ENCODE data around the gene IER5L.
"Not testable (repeated sequence)": the region's sequence is repeated elsewhere in the genome, so short reads cannot be mapped to it uniquely, and the experiment has no call there.

IER5L gene

GRCh38 chr9:129138144-129138462 lies 40.0 kb downstream of the IER5L start:
- no peak for DNase-seq

DNA sequence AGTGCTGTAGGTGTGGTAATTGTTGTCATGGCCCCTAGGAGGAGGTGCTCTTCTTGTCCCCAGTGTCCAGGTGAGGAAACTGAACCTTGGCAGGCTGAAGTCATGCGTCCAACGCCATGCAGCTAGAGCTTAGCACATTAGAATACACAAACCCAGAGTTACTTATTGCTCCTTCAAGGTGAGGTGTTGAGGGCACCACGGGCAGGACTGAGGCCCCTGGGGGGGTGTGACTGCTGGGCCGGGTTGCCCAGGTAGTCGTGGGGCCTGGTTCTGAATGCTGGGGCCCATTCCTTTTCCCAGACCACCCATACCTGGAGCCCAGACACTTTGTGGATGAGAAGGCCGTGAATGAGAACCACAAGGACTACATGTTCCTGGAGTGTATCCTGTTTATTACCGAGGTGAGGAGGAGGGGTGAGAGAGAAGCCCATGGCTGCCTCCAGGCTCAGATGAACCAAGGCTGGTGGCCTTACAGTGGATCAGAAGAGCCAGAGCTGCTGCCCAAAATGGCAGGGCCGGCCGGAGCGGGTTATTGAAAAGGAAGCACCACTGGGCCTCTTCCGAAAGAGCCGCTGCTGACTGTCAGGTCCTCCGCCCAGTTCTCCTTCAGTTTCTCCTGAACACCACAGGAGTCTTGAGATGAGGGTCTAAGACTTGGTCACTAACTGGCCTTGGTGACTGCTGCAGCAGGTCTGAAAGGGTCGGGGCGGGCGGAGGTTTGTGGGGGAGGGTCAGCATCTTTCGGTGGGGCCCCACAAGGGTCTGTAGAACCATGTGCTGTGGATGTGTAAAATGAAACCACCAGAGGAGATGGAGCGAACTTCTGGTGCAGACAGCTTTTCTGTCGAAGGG lies 40.5 kb downstream of the IER5L start:
- DNase-seq = no peak

DNA sequence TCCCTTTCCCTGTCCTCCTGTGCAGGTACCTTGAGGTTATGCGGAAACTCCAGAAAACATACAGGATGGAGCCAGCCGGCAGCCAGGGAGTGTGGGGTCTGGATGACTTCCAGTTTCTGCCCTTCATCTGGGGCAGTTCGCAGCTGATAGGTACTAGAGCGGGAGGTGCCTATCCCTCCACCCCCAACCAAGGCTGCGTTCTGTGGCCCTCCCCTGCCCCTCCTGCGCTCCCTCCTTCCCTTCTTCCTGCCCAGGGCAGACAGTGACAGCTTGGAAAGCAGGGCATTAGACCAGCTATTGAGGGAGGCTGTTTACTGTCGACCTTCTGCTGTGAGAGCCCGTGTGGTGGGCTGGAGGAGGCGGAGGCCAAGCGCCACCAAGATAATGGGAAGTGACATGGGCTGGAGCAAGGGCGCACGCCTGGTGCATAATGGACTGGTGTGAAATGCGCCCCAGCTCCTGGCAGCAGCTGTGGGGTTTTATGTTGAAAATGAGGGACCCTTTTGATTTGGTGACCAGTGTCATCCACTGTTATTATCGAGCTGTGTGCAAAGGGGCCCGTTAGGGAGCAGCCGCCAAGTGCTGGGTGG lies 41.5 kb downstream of the IER5L start:
- no peak for DNase-seq

DNA sequence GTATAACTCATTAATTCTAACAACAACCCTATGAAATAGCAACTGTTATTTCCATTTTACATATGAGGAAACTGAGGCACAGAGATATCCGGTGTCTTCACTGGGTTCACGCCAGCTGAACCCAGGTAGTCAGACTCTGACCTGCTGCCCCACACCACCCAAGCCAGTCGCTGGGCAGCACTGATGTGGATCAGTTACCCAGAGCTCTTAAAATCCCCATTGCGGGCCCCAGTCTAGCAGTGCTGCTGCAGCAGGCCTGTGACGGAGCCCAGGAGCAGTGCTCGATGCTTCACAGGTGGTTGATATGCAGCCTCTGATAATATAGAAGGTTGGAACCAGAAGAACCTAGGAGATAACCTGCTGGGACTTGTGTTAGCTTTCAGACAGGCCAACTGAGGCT lies 42.6 kb downstream of the IER5L start:
- DNase-seq = no peak

DNA sequence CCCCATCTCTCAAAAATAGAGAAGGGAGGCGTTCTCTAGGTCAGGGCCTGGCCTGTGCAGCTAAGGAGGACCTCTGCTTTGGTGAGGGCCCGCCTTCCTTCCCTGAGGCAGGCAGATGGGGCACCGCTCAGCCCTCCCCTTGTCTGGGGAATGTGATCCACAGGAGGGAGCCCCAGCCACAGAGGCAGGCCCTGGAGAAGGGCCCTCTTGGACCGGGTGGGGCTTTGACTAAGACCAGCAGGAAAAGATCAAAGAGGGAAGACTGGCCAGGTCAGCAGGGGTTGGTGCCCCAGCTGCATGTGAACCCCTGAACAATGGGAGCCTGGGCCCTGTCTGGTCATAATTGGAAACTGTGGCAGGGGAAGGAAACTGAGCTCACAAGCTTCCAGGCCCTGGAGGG lies 45.0 kb downstream of the IER5L start:
- no peak for DNase-seq

DNA sequence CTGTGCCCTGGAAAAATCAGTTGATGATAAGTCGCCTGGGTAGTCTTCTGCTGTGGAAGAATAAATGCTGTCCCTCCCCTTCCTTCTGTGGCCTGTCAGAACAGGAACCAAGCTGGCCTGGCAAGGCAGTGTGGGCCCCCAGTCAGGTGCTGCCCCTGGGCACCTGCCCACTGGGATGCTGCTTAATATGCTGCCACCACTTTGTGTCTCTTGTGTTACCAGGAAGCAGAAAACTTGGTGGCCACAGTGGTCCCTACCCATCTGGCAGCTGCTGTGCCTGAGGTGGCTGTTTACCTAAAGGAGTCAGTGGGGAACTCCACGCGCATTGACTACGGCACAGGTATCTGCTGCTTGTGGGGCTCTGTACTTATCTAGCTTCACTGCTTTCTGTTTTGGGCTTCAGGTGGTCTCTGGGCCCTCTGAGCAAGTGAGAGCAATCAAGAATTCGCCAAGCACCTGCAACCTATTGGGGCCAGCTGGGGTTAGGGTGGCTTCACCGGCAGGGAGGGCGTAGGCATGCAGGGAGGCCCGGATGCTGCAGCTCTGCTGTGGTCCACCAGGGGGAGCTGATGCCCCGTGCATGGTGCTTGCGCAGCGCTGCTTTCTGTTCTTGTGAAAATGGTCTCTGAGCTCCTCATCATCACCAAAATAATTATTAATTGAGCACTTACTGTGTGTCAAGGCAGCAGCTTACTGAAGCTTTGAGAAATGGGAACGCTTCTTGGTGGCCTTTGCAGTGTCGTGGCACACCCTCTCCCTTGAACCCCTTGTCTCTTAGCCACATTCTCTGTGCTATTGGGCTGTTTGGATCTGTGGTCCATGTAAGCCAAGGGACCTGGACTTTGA lies 46.5 kb downstream of the IER5L start:
- peak; percentile 88 for DNase-seq

GRCh38 chr9:129130791-129131190 lies 47.3 kb downstream of the IER5L start:
- no peak for DNase-seq

DNA sequence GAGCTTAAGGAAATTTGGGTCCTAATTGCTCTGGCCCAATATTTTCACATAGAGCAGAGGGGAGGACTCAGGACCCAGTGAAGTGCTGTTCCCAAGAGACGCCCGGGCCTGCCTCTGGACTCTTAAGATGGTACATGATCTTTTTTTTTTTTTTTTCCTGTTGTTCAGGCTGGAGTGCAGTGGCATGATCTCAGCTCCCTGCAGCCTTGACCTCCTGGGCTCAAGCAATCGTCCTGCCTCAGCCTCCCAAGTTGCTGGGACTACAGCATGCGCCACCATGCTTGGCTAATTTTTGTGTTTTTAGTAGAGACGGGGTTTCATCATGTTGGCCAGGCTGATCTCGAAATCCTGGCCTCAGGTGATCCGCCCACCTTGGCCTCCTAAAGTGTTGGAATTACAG lies 47.8 kb downstream of the IER5L start:
- not testable (repeated sequence) for DNase-seq

GRCh38 chr9:129128689-129129088 lies 49.4 kb downstream of the IER5L start:
- no peak for DNase-seq

GRCh38 chr9:129126749-129127618 lies 51.1 kb downstream of the IER5L start:
- no peak for DNase-seq
